NOMO-1 treated with DMSO at 0.1 percent for 48 hours (cell line): ENCODE results near the gene FGD2.

Experiments
- DNase-seq: peaks from one replicate; lab custom pipeline; 2025; ENCODE audit not compliant: unreplicated experiment; lab: John Stamatoyannopoulos, UW

The FGD2 gene

GRCh38 chr6:37017606-37018197, 12.2 kb downstream of the FGD2 start:
- DNase-seq = no peak

GRCh38 chr6:37018198-37019064, 13.0 kb downstream of the FGD2 start:
- peak; percentile 91 for DNase-seq

GRCh38 chr6:37019065-37019450, 13.6 kb downstream of the FGD2 start:
- no peak for DNase-seq

GRCh38 chr6:37020381-37020780, 14.9 kb downstream of the FGD2 start:
- no peak for DNase-seq

- DNase-seq = no peak
Measured at GRCh38 chr6:37020812-37021211, 15.4 kb downstream of the FGD2 start.

- DNase-seq = no peak
Measured at GRCh38 chr6:37021356-37022129, 16.1 kb downstream of the FGD2 start.

- no peak for DNase-seq
Measured at GRCh38 chr6:37022135-37022863, 16.8 kb downstream of the FGD2 start.

GRCh38 chr6:37024656-37025337, 19.3 kb downstream of the FGD2 start:
- no peak for DNase-seq

GRCh38 chr6:37025621-37026466, 20.4 kb downstream of the FGD2 start:
- DNase-seq = no peak

- no peak for DNase-seq
Measured at GRCh38 chr6:37027036-37027720, 21.7 kb downstream of the FGD2 start.

GRCh38 chr6:37027811-37028469, 22.5 kb downstream of the FGD2 start:
- no peak for DNase-seq

GRCh38 chr6:37029249-37029971, 24.0 kb downstream of the FGD2 start:
- peak; percentile 87 for DNase-seq

- DNase-seq = no peak
Measured at GRCh38 chr6:37030599-37030998, 25.1 kb downstream of the FGD2 start.

GRCh38 chr6:37032239-37032638, 26.8 kb downstream of the FGD2 start:
- no peak for DNase-seq

GRCh38 chr6:37033255-37033654, 27.8 kb downstream of the FGD2 start:
- no peak for DNase-seq

GRCh38 chr6:37033819-37034795, 28.7 kb downstream of the FGD2 start:
- no peak for DNase-seq

GRCh38 chr6:37036146-37036545, 30.7 kb downstream of the FGD2 start:
- no peak for DNase-seq
